ENCODE results near the gene CFD.
"Not testable (repeated sequence)": the region's sequence is repeated elsewhere in the genome, so short reads cannot be mapped to it uniquely, and the experiment has no call there.

CFD gene

DNA sequence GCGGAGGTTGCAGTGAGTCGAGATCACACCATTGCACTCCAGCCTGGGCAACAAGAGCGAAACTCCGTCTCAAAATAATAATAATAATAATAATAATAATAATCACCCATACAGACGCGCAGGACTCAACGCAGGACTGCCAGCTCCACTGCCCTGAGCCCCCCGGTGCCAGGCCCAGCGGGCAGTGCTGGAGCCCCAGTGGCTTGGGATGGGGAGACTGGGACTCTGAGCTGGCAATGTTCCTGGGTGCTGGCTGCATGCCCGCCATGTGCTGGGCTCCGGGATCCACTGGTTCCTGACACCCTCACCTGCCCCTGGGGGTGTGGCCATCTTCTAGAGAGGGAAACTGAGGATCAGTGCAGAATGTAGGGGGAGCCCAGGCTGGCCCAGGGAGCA lies 32.2 kb upstream of the CFD start:
- DNase-seq = no peak

DNA sequence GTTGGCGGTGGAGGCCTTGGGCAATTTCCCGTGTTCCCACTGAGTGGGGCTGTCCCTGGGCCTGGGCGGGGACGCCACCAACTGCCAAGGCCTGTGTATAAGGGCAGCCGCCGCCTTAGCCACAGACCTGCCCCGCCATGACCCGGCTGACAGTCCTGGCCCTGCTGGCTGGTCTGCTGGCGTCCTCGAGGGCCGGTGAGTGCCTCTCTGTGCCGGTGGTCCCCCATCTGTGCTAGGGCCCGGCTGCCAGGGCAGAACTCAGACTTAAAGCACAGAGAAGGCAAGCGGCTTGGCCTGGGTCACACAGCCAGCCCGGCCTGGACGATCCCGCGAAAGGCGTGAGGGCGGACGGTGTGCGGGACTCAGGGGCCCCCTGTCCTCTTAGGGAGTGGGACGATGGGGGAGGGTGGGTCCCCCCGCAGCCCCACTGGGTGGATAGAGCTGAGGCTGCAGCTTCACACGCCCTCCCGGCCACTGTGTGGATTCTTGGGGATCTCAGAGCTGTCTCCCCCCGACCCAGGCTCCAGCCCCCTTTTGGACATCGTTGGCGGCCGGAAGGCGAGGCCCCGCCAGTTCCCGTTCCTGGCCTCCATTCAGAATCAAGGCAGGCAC lies 31.6 kb upstream of the CFD start, which contains the start of gene AZU1:
Gene AZU1, plus strand, starts transcription at position 128 of the 612 bp plus-strand sequence. Its CDS starts 10 bp downstream, at position 138.
- DNase-seq = no peak

DNA sequence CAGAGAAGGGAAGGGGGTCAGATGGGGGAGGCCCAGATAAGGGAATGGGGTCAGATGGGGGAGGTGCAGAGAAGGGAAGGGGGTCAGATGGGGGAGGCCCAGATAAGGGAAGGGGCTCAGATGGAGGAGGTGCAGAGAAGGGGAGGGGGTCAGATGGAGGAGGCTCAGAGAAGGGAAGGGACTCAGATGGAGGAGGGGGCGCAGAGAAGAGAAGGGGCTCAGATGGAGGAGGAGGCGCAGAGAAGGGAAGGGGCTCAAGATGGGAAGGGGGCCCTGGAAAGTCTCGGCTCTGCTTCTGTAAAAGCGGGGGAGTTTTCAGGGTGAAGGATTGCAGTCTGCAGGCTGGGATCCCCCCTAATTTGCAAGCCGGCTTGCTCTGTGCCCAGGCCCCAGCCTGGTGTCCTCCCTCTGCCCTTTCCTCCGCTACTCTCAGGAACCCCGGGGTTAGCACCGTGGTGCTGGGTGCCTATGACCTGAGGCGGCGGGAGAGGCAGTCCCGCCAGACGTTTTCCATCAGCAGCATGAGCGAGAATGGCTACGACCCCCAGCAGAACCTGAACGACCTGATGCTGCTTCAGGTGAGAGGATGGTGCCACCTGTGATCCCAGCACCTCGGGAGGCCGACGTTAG lies 30.2 kb upstream of the CFD start:
- no peak for DNase-seq

DNA sequence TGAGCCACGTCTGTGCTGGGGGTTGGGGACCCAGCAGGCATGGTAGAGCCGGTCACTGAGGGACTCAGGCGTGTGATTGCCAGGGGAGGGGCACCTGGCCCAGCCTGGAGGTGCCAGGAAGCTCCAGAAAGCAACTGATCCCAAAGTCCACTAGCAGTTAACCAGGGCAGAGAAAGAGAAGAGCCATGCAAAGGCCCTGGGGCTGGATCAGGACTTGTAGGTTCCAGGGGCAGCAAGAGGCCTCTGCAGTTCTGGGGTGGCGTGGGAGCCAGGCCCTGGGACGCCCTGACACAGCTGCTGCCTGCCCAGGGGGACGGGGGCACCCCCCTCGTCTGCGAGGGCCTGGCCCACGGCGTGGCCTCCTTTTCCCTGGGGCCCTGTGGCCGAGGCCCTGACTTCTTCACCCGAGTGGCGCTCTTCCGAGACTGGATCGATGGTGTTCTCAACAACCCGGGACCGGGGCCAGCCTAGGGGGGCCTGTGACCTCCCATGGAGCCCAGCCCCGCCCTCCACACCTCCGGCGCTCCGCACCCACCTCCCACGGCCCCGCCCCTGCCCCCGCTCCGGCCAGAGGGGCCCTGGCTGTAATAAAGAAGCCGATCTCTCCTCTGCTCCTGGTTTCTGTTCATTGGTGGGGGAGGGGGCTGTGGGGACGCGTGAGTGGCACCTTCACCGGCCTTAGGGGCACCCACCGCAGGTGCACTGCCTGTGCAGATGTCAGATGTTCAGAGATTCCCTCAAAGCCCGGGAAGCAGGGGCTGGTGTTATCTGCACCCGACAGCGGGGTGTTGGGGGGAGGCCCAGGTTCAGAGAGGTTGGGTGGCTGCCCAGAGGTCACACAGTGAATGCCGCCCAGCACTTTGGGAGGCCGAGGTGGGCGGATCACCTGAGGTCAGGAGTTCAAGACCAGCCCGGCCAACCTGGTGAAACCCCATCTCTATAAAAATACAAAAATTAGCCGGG lies 27.8 kb upstream of the CFD start:
- DNase-seq = no peak

DNA sequence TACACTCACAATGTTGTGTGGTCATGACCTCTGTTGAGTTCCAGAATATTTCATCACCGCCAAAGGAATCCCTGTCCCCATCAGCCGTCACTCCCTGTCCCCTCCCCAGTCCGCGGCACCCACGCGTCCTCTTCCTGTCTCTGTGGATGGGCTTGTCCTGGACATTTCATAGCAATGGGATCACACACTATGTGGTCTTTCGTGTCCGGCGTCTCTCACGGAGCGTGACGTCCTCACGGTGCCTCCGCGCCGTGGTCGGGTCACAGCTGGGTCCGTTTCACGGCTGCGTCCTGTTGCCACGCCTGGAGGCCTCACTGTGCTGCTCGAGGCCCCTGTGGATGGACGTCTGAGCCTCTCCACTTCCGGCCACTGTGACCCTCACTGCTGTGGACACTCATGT lies 25.2 kb upstream of the CFD start:
- DNase-seq = no peak

DNA sequence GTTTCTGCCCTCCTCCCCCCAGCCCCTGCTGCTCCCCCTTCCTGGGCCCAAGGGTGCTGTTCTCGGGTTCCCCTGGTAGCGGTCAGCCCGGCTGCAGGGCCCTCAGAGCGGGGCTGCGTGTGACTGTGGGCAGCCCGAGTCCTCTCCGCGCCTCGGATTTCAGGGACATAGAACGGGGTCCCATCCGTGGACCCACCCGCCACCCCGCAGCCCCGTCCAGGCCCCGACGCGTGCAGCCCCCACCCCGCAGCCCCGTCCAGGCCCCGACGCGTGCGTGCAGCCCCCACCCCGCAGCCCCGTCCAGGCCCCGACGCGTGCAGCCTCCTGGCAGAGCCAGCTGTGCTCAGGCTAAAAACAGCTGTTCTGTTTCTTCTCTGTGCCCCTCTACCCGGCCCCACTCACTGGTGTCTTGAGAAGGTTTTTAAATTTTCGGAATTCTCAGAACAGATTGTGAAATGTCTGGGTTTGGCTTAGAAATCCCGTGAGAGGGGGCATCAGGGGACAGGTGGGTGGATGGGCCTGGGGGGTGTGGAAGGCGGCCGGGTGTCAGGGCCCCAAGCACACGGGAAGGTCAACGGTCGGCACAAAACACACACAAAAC lies 24.2 kb upstream of the CFD start:
- no peak for DNase-seq

DNA sequence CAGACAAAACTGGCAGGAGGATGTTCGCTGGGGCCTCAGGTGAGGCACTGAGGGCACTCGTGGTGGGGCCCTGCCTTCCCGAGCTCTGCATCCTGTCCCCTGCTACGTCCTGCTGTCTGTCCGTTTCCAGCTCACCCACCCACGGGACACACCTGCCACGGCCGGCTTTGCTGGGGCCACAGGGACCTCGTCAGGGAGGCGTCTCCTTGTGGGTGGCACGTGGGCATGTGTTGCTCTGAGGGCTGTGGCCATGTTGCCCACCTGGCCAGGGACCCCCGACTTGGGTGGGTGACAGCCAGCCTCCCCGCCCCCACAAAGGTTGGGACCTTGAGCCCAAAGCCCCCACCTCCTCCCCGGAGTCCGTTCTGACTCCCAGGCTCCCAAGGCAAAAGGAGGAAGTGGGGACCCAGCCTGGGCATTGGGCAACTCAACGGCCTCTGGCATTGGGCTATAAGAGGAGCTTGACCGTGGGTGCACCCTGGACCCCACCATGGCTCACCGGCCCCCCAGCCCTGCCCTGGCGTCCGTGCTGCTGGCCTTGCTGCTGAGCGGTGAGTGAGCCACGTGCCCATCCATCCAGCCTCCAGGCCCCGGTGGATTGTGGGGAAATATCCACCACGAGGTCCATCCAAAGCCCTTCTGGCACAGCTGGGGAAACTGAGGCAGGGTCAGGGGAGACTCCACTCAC lies 18.8 kb upstream of the CFD start, which contains the start of gene PRTN3:
Gene PRTN3, plus strand, starts transcription at position 481 of the 688 bp plus-strand sequence. Its CDS starts 10 bp downstream, at position 491.
- no peak for DNase-seq

DNA sequence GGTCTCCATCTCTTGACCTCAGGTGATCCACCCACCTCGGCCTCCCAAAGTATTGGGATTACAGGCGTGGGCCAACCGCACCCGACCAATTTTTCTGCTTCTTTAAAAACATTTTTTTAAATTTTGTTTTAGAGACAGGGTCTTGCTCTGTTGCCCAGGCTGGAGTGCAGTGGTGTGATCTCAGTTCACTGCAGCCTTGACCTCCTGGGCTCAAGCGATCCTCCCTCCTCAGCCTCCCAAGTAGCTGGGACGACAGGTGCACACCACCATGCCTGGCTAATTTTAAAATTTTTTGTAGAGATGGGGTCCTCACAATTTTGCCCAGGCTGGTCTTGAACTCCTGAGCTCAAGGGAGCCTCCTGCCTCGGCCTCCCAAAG lies 16.7 kb upstream of the CFD start:
- not testable (repeated sequence) for DNase-seq

DNA sequence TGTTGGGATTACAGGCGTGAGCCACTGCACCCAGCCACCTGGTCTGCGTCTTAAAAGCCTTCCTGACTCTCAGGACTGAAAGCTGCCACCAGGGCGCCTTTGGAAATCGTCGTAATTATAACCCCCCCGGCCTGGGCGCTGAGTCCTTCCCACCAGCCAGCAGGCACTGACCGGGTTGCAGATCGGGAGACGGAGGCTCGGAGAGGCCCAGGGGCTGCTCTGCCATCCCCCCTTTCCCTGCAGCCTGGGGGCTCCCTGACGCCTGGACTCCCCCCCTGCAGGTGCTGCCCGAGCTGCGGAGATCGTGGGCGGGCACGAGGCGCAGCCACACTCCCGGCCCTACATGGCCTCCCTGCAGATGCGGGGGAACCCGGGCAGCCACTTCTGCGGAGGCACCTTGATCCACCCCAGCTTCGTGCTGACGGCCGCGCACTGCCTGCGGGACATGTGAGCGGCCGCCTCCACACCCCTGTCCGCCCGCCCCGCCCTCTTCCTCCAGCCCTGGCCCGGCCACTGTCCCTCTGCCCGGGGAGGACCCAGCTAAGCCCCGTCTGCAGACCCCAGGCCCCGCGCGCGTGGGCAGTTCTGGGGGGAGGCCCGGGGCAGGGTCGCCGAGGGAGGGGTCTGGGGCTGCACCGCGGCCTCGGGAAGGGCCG lies 16.2 kb upstream of the CFD start:
- no peak for DNase-seq

DNA sequence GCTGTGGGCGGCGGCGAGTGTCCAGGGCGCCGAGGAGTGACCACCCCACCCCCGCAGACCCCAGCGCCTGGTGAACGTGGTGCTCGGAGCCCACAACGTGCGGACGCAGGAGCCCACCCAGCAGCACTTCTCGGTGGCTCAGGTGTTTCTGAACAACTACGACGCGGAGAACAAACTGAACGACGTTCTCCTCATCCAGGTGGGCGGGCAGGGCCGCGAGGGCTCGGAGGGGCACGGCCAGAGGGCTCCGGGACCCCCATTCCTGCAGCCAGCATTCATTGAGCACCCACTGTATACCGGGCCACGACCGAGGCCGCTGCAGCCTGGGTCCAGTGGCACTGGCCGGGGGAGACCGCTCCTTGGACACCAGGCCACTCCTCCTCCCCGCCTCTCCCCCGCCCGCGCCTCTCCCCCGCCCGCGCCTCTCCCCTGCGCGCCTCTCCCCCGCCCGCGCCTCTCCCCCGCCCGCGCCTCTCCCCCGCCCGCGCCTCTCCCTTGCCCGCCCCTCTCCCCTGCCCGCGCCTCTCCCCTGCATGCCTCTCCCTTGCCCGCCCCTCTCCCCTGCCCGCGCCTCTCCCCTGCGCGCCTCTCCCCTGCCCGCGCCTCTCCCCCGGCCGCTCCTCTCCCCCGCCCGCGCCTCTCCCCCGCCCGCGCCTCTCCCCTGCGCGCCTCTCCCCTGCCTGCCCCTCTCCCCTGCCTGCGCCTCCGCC lies 15.5 kb upstream of the CFD start:
- no peak for DNase-seq

DNA sequence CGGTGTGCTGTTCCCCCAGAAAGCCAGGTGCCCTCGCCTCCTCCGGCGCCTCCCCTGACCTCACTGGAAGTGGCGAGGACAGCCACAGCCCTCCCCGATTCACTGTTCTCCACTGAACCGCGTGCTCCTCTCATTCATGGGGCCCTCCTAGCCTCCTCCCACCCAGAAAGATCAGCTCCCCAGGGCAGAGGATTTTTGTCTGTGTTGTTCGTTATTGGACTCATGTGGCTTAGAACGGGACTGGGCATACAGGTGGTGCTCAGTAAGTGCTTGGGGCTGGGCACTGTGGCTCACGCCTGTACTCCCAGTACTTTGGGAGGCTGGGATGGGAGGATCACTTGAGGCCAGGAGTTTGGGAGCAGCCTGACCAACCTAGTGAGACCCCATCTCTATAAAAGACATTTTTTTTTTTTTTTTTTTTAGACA lies 14.9 kb upstream of the CFD start:
- DNase-seq = no peak

DNA sequence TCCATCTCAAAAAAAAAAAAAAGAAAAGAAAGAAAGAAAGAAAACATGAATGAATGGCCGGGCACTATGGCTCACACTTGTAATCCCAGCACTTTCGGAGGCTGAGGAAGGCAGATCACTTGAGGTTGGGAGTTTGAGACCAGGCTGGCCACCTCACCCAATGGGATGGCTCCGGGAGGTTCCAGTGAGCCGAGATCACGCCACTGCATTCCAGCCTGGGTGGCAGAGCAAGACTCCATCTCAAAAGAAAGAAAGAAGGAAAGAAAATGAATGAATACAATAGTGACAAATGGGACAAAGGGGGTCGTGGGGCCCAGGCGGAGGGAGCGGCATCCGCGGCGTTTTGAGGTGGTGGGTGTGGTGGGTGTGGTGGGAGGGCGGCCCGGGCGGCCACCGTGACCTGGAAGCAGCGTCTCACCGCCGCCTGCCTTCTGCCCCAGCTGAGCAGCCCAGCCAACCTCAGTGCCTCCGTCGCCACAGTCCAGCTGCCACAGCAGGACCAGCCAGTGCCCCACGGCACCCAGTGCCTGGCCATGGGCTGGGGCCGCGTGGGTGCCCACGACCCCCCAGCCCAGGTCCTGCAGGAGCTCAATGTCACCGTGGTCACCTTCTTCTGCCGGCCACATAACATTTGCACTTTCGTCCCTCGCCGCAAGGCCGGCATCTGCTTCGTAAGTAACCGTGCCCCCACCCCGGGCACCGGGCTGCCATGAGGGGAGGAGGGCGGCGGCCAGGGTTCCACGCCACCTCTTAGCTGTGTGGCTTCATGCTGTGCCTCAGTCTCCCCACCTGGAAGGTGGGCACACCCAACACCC lies 13.6 kb upstream of the CFD start:
- DNase-seq = no peak

DNA sequence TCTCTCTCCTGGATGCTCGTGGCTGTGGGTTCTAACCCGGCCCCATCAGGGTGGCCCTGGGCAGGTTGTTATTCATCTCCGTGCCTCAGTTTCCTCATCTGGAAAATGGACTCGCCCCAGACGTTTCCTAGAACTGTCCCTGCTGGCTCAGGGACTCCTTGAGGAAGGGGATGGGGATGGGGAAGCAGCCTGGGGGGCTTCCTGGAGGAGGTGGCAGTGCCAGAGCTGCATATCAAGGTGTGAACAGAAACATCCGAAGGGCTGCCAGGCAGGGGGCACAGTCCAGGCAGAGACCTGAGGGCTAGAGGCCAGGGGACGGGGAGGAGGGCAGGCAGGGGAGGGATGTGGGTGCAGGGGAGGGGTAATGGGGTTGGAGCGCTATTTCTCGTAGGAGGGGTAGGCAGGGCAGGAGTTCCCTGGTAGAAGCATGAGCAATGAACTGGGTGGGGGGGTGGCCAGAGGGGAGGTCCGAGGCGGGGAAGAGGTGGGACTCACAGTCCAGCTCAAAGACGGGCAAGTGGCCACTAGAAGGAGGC lies 11.0 kb upstream of the CFD start:
- DNase-seq = no peak

DNA sequence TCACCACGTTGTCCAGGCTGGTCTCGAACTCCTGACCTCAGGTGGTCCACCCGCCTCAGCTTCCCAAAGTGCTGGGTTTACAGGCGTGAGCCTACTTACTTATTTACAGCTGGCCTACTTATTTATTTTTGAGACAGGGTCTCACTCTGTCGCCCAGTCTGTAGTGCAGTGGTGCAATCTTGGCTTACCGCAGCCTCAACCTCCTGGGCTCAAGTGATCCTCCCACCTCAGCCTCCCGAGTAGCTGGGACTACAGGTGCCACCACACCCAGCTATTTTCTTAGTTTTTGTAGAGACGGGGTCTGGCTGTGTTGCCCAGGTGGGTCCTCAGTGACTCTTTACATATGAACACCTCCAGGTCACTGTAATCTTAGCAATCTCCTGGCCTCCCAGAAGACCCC lies 10.3 kb upstream of the CFD start:
- not testable (repeated sequence) for DNase-seq

DNA sequence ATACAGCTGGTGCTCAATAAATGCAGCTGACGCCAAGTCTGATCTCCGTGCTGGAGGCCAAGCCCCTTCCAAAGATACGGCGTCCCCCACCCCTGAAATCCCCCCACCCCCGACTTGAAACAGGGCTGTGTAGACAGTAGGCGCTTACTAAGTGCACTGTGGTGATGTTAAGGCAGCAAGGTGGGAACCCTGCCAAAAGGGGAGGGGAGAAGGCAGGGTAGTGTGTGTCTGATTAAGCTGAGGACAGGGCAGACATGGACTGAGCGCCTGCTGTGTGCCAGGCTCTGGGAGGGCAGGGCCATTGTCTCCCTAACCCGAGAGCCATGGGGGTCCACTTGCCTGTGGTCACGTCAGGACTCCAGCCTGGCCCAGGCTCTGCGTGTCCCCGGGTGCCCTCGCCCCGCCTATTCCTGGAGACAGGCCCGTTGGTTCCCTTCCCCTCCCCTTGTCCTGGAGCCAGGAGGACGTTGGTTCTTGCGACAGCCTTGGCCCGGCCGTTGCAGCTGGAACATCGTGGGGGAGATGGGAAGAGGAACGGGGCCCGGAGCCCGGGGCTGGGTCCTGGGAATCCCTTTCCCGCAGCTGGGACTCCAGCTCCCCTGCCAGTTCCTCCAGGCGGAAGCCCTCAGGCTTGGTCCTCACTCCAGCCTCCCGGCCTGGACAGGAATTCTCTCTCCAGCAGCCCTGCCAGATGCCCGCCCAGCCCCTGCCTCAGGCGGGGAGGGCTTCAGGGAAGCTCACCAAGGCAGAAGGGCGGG lies 9.1 kb upstream of the CFD start:
- no peak for DNase-seq

DNA sequence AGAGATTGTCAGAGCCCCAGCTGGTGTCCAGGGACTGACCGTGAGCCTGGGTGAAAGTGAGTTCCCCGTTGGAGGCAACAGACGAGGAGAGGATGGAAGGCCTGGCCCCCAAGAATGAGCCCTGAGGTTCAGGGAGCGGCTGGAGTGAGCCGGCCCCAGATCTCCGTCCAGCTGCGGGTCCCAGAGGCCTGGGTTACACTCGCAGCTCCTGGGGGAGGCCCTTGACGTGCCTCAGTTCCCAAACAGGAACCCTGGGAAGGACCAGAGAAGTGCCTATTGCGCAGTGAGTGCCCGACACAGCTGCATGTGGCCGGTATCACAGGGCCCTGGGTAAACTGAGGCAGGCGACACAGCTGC lies 8.5 kb upstream of the CFD start:
- no peak for DNase-seq

DNA sequence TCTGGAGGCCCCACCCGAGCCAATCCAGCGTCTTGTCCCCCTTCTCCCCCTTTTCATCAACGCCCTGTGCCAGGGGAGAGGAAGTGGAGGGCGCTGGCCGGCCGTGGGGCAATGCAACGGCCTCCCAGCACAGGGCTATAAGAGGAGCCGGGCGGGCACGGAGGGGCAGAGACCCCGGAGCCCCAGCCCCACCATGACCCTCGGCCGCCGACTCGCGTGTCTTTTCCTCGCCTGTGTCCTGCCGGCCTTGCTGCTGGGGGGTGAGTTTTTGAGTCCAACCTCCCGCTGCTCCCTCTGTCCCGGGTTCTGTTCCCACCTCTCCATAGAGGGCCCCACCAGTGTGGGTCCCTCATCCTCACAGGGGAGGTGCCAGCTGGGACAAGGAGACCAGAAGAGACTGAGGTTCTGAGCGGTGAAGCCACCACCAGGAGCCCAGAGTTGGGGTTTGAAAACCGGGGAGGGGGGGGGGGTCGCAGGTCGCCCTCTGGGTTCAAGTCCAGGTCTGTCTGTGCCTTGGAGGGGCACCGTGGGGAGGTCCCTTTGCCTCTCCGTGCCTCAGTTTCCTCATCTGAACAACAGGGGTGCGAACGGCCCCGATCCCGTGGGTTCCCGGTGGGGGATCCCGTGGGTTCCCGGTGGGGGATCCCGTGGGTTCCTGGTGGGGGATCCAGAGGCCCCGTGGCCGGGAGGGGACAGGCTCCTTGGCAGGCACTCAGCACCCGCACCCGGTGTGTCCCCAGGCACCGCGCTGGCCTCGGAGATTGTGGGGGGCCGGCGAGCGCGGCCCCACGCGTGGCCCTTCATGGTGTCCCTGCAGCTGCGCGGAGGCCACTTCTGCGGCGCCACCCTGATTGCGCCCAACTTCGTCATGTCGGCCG lies 7.1 kb upstream of the CFD start, which contains the start of gene ELANE:
Gene ELANE, plus strand, starts transcription at position 168 of the 878 bp plus-strand sequence. Its CDS starts 26 bp downstream, at position 194.
- no peak for DNase-seq

DNA sequence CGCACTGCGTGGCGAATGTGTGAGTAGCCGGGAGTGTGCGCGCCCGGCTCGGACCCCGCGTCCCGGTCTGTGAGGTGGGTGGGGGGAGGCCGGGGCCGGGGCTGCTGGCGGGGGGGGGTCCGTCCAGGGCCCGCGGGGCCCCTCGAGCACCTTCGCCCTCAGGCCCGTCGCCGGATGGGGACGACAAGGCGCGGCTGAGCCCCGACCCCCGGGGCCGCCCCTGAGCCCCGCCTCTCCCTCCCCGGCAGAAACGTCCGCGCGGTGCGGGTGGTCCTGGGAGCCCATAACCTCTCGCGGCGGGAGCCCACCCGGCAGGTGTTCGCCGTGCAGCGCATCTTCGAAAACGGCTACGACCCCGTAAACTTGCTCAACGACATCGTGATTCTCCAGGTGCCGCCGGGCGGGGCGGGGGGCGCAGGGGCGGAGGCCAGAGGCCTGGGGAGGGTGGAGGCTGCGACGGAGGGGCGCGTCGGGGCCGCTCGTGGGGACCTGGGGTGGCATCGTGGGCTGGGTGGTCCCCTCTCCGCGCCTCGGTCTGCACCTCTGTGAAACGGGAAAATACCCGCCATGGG lies 6.4 kb upstream of the CFD start:
- DNase-seq = no peak
